ENCODE results near the gene ARHGAP44. TPM values are rescaled to one million over a fixed set of nuclear protein-coding genes. Genes with fewer than 3 reads are reported as not detected.

Gene ARHGAP44
- polyA plus RNA-seq, 1 experiment = 0.40 TPM

DNA sequence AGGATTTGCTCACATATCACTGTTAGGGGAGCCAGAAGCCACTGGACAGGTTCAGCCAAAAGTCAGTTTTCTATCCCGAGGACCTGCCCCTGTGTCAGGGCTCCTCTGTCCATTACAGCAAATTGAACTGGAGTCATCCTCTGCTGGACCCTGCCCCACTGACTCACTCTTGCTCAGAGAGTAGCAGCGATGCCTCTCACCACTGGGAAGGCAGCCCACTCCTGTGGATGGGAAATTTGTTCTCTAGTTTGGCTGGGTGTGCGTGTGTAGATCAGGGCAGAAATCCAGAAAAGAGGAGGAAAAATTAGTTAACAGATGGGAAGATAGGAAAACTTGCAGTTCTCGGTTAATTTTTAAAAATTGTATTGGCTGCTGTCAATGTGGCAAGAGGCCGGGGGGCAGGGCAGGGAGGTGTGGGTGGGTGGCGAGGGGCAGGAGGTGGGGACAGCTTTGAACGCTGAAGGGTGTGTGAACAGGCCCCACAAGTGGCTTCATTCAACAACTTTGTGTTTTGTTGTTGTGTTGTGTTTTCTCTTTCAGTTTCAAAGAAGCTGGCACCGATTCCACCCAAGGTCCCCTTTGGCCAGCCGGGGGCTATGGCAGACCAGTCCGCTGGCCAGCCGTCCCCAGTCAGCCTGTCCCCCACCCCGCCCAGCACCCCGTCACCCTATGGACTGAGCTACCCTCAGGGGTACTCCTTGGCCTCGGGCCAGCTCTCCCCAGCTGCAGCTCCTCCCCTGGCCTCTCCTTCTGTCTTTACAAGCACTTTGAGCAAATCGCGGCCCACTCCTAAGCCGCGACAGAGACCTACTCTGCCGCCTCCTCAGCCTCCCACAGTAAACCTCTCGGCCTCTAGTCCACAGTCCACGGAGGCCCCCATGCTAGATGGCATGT, 194.9 kb downstream of the ARHGAP44 start:
- TF ChIP-seq, protein P1, sequence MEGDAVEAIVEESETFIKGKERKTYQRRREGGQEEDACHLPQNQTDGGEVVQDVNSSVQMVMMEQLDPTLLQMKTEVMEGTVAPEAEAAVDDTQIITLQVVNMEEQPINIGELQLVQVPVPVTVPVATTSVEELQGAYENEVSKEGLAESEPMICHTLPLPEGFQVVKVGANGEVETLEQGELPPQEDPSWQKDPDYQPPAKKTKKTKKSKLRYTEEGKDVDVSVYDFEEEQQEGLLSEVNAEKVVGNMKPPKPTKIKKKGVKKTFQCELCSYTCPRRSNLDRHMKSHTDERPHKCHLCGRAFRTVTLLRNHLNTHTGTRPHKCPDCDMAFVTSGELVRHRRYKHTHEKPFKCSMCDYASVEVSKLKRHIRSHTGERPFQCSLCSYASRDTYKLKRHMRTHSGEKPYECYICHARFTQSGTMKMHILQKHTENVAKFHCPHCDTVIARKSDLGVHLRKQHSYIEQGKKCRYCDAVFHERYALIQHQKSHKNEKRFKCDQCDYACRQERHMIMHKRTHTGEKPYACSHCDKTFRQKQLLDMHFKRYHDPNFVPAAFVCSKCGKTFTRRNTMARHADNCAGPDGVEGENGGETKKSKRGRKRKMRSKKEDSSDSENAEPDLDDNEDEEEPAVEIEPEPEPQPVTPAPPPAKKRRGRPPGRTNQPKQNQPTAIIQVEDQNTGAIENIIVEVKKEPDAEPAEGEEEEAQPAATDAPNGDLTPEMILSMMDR (IDR thresholded peaks at IDR 0.05; ENCODE audit: insufficient read depth, low read depth, low read length) = no peak
- Histone ChIP-seq H3K4me3 (ENCODE audit: low read depth, low read length) (no peak overlapping the region), H3K27me3 (ENCODE audit: control insufficient read depth, insufficient read depth, low read length) (no peaks in the 10 kb centered on the region), H3K36me3 (ENCODE audit: control insufficient read depth, insufficient read depth, low read length) (no peaks in the 10 kb centered on the region)
- peak; percentile 22 for DNase-seq (ENCODE audit: low read depth)
- CTCF ChIA-PET = interaction anchor here (1.1 to 5.2 kb wide), 2 partner anchors 19 to 803 kb away, joined by 3 to 28 read pairs; no protein-coding TSS in a partner anchor
- POLR2A ChIA-PET = no interaction called here

DNA sequence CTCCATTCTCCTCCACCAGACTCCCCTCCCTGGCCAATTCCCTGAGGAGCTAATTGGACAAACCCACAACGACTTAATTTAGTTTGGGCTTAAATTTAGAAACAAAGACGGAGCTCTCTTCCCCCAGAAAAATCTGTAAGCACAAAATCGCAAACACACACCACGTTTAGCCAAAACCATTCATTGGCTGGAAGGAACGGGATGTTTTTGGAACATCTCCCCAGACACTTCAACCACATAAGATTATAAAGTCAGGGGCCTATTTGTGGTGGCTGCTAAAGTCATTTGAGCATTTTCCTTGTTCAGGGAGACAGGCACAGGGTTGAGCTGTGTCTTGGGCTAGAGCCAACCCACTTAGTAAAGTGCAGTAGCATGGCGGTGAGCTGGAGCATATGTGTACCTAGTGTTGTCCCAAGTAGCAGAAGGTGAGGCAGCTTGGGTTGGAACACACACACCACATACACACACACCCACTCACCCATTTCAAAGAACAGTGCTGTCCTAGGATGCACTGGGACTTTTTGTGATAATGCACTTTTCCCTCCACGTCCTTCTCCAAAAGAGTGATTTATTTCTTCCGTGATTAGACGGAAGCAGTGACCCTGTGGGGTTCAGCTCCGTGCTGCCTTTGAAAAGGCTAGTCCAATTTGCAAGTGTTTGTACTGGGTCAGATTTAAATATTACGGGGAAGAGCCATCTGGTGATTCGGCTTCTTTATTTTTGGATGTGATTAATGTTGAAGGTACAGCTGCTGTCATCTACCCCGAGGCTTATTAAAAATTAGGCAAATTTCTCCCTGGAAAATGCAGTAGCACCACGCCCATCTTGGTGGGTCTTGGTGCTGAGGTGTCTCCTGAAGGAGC, 196.4 kb downstream of the ARHGAP44 start:
- H3K4me3 ChIP-seq (ENCODE audit: low read depth, low read length) = no peak overlapping the region

DNA sequence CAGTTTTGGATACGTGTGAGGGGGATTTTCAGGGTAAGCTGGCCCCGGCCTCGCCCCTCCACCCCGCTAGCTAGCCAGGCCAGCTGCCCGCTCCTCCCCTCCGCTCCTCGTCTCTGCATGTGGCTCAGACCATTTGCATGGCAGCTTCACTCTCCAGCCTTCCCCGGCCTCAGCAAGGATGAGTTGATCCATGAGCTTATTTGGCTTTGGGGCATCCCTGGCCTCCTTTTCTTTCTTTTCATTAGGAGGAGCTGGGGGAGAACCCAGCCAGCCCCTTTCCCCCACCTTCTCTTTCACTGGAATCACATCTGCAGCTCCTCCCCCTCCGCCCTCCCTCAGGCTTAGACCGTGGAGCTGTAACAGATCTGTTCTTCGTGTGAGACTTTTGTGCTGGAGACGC, 197.8 kb downstream of the ARHGAP44 start:
- DNase-seq (ENCODE audit: low read depth) = no peak
- Histone ChIP-seq H3K36me3 (ENCODE audit: control insufficient read depth, insufficient read depth, low read length) (peaks cover 2% of the 10 kb centered on the region; the same call in 1 of the 2 replicates), H3K4me3 (ENCODE audit: low read depth, low read length) (no peak overlapping the region), H3K27me3 (ENCODE audit: control insufficient read depth, insufficient read depth, low read length) (no peaks in the 10 kb centered on the region)
- ChIA-PET POLR2A (no interaction called here), CTCF (interaction anchor here (0.7 to 5.2 kb wide), 3 partner anchors 17 to 1706 kb away, joined by 3 to 28 read pairs (median 5); no protein-coding TSS in a partner anchor)
- TF ChIP-seq, protein P1 (IDR thresholded peaks at IDR 0.05; ENCODE audit: insufficient read depth, low read depth, low read length) = no peak

More for the DNA sequence above, 196.4 kb downstream of the ARHGAP44 start:
- H3K36me3 ChIP-seq (ENCODE audit: control insufficient read depth, insufficient read depth, low read length) = no peaks in the 10 kb centered on the region
- TF ChIP-seq, protein P1 (IDR thresholded peaks at IDR 0.05; ENCODE audit: insufficient read depth, low read depth, low read length) = no peak
- H3K27me3 ChIP-seq (ENCODE audit: control insufficient read depth, insufficient read depth, low read length) = no peaks in the 10 kb centered on the region
- ChIA-PET CTCF (interaction anchor here (0.9 to 5.2 kb wide), 3 partner anchors 18 to 343 kb away, joined by 3 to 28 read pairs (median 3); no protein-coding TSS in a partner anchor), POLR2A (no interaction called here)
- no peak for DNase-seq (ENCODE audit: low read depth)

DNA sequence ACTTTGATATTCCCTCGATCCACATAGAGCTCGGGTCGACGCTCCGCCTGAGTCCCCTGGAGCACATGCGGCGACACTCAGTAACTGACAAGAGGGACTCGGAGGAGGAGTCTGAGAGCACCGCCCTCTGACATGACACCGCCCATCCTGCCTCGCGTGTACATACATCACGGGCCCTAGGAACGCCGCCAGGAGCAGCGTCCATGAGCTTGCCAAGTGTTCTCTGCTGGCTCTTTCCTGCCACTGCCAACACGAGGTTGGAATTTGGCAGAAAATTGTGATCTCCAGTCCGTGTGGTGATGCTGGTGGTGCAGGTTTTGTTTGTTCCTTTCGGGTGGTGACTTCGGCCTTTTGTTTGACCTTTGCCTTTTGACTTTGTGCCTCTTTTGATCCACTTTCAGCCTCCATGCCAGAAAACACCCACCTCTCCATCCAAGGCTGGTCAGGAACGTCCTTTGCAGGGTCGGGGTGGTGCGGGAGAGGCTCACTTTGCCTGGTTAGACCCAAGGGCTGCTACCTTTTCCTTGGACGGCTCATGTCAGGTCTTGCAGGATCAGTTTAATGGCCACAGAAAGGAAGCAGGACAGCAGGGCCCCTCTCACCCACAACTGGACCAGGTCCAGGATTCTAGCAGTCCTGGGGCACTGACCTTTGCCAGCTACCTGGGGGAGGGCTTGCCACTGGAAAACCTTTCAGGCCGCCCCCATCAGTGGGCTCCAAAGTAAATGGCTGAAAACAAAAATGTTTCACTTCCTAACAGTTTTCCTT, 200.9 kb downstream of the ARHGAP44 start:
- POLR2A ChIA-PET = no interaction called here
- CTCF ChIA-PET = interaction anchor here (1.2 kb wide), 1 partner anchor 12 kb away, joined by 6 read pairs; no protein-coding TSS in a partner anchor

More for the DNA sequence above, 200.9 kb downstream of the ARHGAP44 start:
- DNase-seq (ENCODE audit: low read depth) = no peak
- peaks cover 26% of the 10 kb centered on the region for H3K36me3 ChIP-seq (ENCODE audit: control insufficient read depth, insufficient read depth, low read length)
- no peak overlapping the region for H3K4me3 ChIP-seq (ENCODE audit: low read depth, low read length)
- TF ChIP-seq, protein P1 (IDR thresholded peaks at IDR 0.05; ENCODE audit: insufficient read depth, low read depth, low read length) = no peak
- no peaks in the 10 kb centered on the region for H3K27me3 ChIP-seq (ENCODE audit: control insufficient read depth, insufficient read depth, low read length)

Data from BJ (cell line).